OCI-LY3 (cell line): ENCODE measurements around the gene RAP1GAP.

ENCODE experiments used
- H2AFZ ChIP-seq: fragments of 200-600, 300-600 bp; shearing (Covaris generic); 2 replicates; pipeline ENCODE4 v1.6.0; 2014; ENCODE audit warnings: antibody characterized with exemption, low read depth, low read length
- H3K27ac ChIP-seq: fragments of 200-600, 300-600 bp; sonication (generic); 2 replicates; pipeline ENCODE4 v1.5.1; 2014; ENCODE audit warnings: mild to moderate bottlenecking, low read length, moderate library complexity, mixed read lengths
- H3K27me3 ChIP-seq: fragments of 200-600, 300-600 bp; sonication (generic); 2 replicates; pipeline ENCODE4 v1.6.1; 2014; ENCODE audit warnings: low read depth, low read length, mixed read lengths
- H3K36me3 ChIP-seq: fragments of 200-600, 300-600 bp; sonication (generic); replicated peaks from 2 replicates; pipeline ENCODE3; 2014; ENCODE audit warnings: low read depth, low read length, mixed read lengths
- H3K4me1 ChIP-seq: fragments of 300-600, 200-600 bp; sonication (generic); 2 replicates; pipeline ENCODE4 v1.6.1; 2014; ENCODE audit warnings: low read length, mixed read lengths
- H3K4me2 ChIP-seq: fragments of 200-600, 300-600 bp; sonication (generic); 2 replicates; pipeline ENCODE4 v1.6.1; 2014; ENCODE audit warnings: low read length, mixed read lengths
- H3K4me3 ChIP-seq: fragments of 300-600, 200-600 bp; sonication (generic); 2 replicates; pipeline ENCODE4 v1.5.1; 2014; ENCODE audit warnings: antibody characterized with exemption, mild to moderate bottlenecking, low read length, moderate library complexity
- H3K79me2 ChIP-seq: fragments of 300-600, 200-600 bp; shearing (Covaris generic); 2 replicates; pipeline ENCODE4 v1.6.1; 2014; ENCODE audit warnings: mild to moderate bottlenecking, low read length, mixed read lengths
- H3K9ac ChIP-seq: fragments of 300-600, 200-600 bp; shearing (Covaris generic); 2 replicates; pipeline ENCODE4 v1.6.0; 2014; ENCODE audit warnings: mild to moderate bottlenecking, low read length, moderate library complexity
- H3K9me3 ChIP-seq: fragments of 200-600, 300-600 bp; shearing (Covaris generic); 2 replicates; pipeline ENCODE4 v1.6.1; 2014; ENCODE audit warnings: low read length, mixed read lengths; ENCODE audit not compliant: insufficient read depth
- H4K20me1 ChIP-seq: fragments of 200-600, 300-600 bp; sonication (generic); 2 replicates; pipeline ENCODE4 v1.6.1; 2016; ENCODE audit warnings: low read length, mixed read lengths; ENCODE audit not compliant: insufficient read depth
- CTCF ChIP-seq: fragments of 200-600, 300-600 bp; sonication (generic); IDR thresholded peaks from 2 replicates; pipeline ENCODE4 v1.5.1; 2014; ENCODE audit warnings: antibody characterized with exemption, low read length, low read depth
- EZH2phosphoT487 ChIP-seq: fragments of 200-600 bp; shearing (Covaris generic); IDR thresholded peaks from 2 replicates; pipeline ENCODE4 v1.6.1; 2018; ENCODE audit warnings: antibody characterized with exemption, mixed run types, low read depth

Gene RAP1GAP

GRCh38 chr1:21652937-21653743 is 16.0 kb downstream of the RAP1GAP start:
- Histone ChIP-seq H3K36me3 (no peaks in the 10 kb centered on the region), H3K27ac (no peak overlapping the region), H3K4me2 (no peak overlapping the region), H3K4me3 (no peak overlapping the region), H3K9ac (no peak overlapping the region), H3K79me2 (no peaks in the 10 kb centered on the region), H3K4me1 (peaks cover 10% of the 10 kb centered on the region; the same call in 1 of the 2 replicates), H4K20me1 (no peaks in the 10 kb centered on the region), H3K9me3 (no peaks in the 10 kb centered on the region), H3K27me3 (no peaks in the 10 kb centered on the region), H2AFZ (no peak overlapping the region)
- TF ChIP-seq EZH2phosphoT487 (no peak), CTCF (no peak)

GRCh38 chr1:21652101-21652936 is 16.8 kb downstream of the RAP1GAP start:
- Histone ChIP-seq H3K36me3 (no peaks in the 10 kb centered on the region), H3K79me2 (no peaks in the 10 kb centered on the region), H3K4me2 (peak overlapping the region; percentile 43), H3K4me1 (peaks cover 10% of the 10 kb centered on the region; the same call in 1 of the 2 replicates), H3K4me3 (peak overlapping the region; percentile 95), H3K27me3 (no peaks in the 10 kb centered on the region), H3K9ac (no peak overlapping the region), H3K27ac (no peak overlapping the region), H2AFZ (no peak overlapping the region), H3K9me3 (no peaks in the 10 kb centered on the region), H4K20me1 (no peaks in the 10 kb centered on the region)
- no peak for TF ChIP-seq CTCF
- TF ChIP-seq EZH2phosphoT487 = no peak

DNA sequence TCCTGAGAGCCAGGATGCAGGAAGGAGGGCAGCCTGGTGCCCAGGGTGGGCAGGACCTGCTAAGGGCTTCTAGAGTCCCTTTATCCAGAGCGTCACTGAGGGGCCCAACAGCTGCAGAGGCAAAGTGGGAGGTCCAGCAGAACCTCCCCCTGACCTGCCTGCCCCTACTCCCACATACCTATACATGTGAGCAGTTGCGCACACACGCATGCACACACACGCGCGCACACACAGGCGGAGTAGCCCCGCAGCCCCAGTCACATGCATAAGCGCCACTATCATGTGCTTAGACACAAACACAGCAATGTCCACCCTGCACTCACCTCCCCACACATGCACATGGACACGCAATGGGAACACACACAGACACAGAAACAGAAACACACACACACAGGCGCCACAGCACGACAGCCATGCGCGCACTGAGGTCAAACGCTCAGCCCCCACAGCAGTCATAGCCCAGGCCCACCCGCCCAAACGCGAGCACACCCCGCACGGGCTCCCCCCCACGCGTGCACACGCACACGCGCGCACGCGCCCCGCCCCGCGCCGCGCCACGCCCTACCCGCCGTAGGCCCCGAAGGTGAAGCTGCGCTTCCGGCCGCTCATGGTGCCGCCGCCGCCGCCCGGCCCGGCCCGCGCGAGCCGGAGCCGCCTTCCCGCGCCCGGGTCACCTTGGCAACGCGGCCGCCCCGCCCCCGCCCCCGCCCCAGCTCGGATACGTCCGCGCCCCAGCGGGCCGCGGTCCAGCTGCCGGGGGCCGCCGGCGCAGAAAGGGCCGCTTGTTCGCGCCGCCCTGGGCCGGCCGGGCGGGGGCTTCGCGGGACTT is 17.7 kb downstream of the RAP1GAP start:
- Histone ChIP-seq H3K4me1 (peaks cover 10% of the 10 kb centered on the region; the same call in 1 of the 2 replicates), H4K20me1 (no peaks in the 10 kb centered on the region), H3K9ac (peak overlapping the region; percentile 67), H3K4me2 (peak overlapping the region; percentile 95), H3K4me3 (peak overlapping the region; percentile 95), H3K27me3 (no peaks in the 10 kb centered on the region), H3K27ac (no peak overlapping the region), H3K79me2 (no peaks in the 10 kb centered on the region), H3K9me3 (no peaks in the 10 kb centered on the region), H2AFZ (no peak overlapping the region), H3K36me3 (no peaks in the 10 kb centered on the region)
- TF ChIP-seq EZH2phosphoT487 (no peak), CTCF (no peak)
